Measurements from ENCODE around the gene B3GALNT1. TPM values are rescaled to one million over a fixed set of nuclear protein-coding genes. Genes with fewer than 3 reads are reported as not detected.

Gene B3GALNT1
- total RNA-seq = 10 to 100 TPM; 20.6 to 24.0 TPM
- polyA plus RNA-seq = 1 to 10 TPM; 4.6 to 9.9 TPM
- long read RNA-seq, donor 1, transcript B3GALNT1-201 (5 exons, 3,313 nt) = major isoform, 5 of 10 reads
- long read RNA-seq, donor 1, partial matches to known transcripts = 0 of 10 reads
- long read RNA-seq, donor 1, other reads (novel, unspliced or antisense) = 0 of 10 reads
- long read RNA-seq, donor 2, partial matches to known transcripts = 0 of 3 reads
- long read RNA-seq, donor 2, other reads (novel, unspliced or antisense) = 0 of 3 reads
- long read RNA-seq, donor 3, partial matches to known transcripts = 0 of 9 reads
- long read RNA-seq, donor 3, other reads (novel, unspliced or antisense) = 0 of 9 reads
- long read RNA-seq, donor 4, partial matches to known transcripts = 0 of 2 reads
- long read RNA-seq, donor 4, other reads (novel, unspliced or antisense) = 0 of 2 reads
- long read RNA-seq, donor 5, transcript B3GALNT1-201 (5 exons, 3,313 nt) = major isoform, 5 of 7 reads
- long read RNA-seq, donor 5, partial matches to known transcripts = 0 of 7 reads
- long read RNA-seq, donor 5, other reads (novel, unspliced or antisense) = 0 of 7 reads

- H3K9me3 ChIP-seq (ENCODE audit: control insufficient read depth in 4 of 4, insufficient read depth in 3 of 4, low read length in 3 of 4) = peaks cover 0 to 3% (median 0%) of the 10 kb centered on the region in 4 donors
- H3K9ac ChIP-seq (ENCODE audit: insufficient read depth in 1 of 2, low read length in 2 of 2) = peak within 1 kb of the TSS; percentile 84 to 96
- DNase-seq = peak; percentile 75 to 77 (median 77)
- H3K4me3 ChIP-seq = peak within 1 kb of the TSS; percentile 82
- peaks cover 0 to 26% (median 8%) of the 10 kb centered on the region in 4 donors for H3K36me3 ChIP-seq (ENCODE audit: control insufficient read depth in 4 of 4, insufficient read depth in 4 of 4, low read length in 4 of 4)
- peak within 1 kb of the TSS; percentile 90 to 91 for H3K27ac ChIP-seq (ENCODE audit: low read depth in 1 of 2, low read length in 1 of 2)
- ATAC-seq (ENCODE audit: insufficient read depth, low FRiP score) = peak; percentile 84
- H3K4me1 ChIP-seq (ENCODE audit: control insufficient read depth in 5 of 5, insufficient read depth in 5 of 5, low read length in 5 of 5) = peaks cover 0 to 4% (median 0%) of the 10 kb centered on the region in 5 donors
- 1 to 2% methylated on average over 91 to 97 of the region's 97 CpGs for WGBS, 2 donors
- TF ChIP-seq, protein P1, sequence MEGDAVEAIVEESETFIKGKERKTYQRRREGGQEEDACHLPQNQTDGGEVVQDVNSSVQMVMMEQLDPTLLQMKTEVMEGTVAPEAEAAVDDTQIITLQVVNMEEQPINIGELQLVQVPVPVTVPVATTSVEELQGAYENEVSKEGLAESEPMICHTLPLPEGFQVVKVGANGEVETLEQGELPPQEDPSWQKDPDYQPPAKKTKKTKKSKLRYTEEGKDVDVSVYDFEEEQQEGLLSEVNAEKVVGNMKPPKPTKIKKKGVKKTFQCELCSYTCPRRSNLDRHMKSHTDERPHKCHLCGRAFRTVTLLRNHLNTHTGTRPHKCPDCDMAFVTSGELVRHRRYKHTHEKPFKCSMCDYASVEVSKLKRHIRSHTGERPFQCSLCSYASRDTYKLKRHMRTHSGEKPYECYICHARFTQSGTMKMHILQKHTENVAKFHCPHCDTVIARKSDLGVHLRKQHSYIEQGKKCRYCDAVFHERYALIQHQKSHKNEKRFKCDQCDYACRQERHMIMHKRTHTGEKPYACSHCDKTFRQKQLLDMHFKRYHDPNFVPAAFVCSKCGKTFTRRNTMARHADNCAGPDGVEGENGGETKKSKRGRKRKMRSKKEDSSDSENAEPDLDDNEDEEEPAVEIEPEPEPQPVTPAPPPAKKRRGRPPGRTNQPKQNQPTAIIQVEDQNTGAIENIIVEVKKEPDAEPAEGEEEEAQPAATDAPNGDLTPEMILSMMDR (IDR thresholded peaks at IDR 0.05; ENCODE audit: control extremely low read depth, extremely low read depth) = no peak
- H3K27me3 ChIP-seq (ENCODE audit: control insufficient read depth in 3 of 3, insufficient read depth in 3 of 3, low read length in 2 of 3) = no peaks in the 10 kb centered on the region
Observed at GRCh38 chr3:161104561-161105551, at the start of gene B3GALNT1. Gene B3GALNT1, minus strand, starts transcription at chr3:161105349. Its CDS starts 18,595 bp downstream, at chr3:161086754.

- TF ChIP-seq, protein P1 (IDR thresholded peaks at IDR 0.05; ENCODE audit: control extremely low read depth, extremely low read depth) = no peak
- H3K9ac ChIP-seq (ENCODE audit: insufficient read depth in 1 of 2, low read length in 2 of 2) = no peak overlapping the region
- ATAC-seq (ENCODE audit: insufficient read depth, low FRiP score) (peak; percentile 41), DNase-seq (peak in 2 of 3 donors; percentile 0 to 37)
- 63 to 81% methylated on average over 3 of the region's 3 CpGs for WGBS, 2 donors
- H3K4me3 ChIP-seq = no peak overlapping the region
- H3K27me3 ChIP-seq (ENCODE audit: control insufficient read depth in 3 of 3, insufficient read depth in 3 of 3, low read length in 2 of 3) = no peaks in the 10 kb centered on the region
- no peak overlapping the region for H3K27ac ChIP-seq (ENCODE audit: low read depth in 1 of 2, low read length in 1 of 2)
- no peaks in the 10 kb centered on the region for H3K36me3 ChIP-seq (ENCODE audit: control insufficient read depth in 4 of 4, insufficient read depth in 4 of 4, low read length in 4 of 4)
- no peaks in the 10 kb centered on the region for H3K4me1 ChIP-seq (ENCODE audit: control insufficient read depth in 5 of 5, insufficient read depth in 5 of 5, low read length in 5 of 5)
- H3K9me3 ChIP-seq (ENCODE audit: control insufficient read depth in 4 of 4, insufficient read depth in 3 of 4, low read length in 3 of 4) = no peaks in the 10 kb centered on the region
Observed at GRCh38 chr3:161153480-161153879, 48.3 kb upstream of the B3GALNT1 start.

DNA sequence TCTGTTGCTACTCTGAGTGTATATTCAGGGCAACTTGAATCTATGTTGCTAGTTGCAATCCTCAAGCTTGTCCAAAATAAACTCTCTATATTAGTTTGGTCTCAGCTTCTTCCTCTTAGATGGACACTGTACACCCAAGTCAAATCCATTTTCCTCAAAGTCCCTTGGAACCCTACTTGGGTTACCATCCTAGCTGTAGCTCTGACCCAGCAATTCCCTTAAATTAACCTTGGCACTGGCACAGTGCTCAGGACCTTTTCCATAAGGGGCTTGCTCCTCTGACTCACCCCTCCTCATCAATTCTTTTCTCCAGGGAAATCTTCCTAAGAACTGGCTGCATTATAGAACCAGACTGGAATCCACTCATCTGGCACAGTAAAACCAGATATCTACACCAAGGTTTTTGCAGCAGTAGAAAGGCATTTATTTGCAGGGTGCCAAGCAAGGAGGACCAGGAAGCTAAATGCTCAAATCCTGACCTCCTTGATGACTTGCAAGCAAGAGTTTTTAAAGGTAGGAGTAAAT, 44.9 kb upstream of the B3GALNT1 start:
- H3K27me3 ChIP-seq (ENCODE audit: control insufficient read depth in 3 of 3, insufficient read depth in 3 of 3, low read length in 2 of 3) = no peaks in the 10 kb centered on the region
- no peak for ATAC-seq (ENCODE audit: insufficient read depth, low FRiP score)
- no peaks in the 10 kb centered on the region for H3K36me3 ChIP-seq (ENCODE audit: control insufficient read depth in 4 of 4, insufficient read depth in 4 of 4, low read length in 4 of 4)
- no peak overlapping the region for H3K4me3 ChIP-seq
- H3K27ac ChIP-seq (ENCODE audit: low read depth in 1 of 2, low read length in 1 of 2) = no peak overlapping the region
- no peak for DNase-seq
- H3K9me3 ChIP-seq (ENCODE audit: control insufficient read depth in 4 of 4, insufficient read depth in 3 of 4, low read length in 3 of 4) = no peaks in the 10 kb centered on the region
- no peak overlapping the region for H3K9ac ChIP-seq (ENCODE audit: insufficient read depth in 1 of 2, low read length in 2 of 2)
- no peaks in the 10 kb centered on the region for H3K4me1 ChIP-seq (ENCODE audit: control insufficient read depth in 5 of 5, insufficient read depth in 5 of 5, low read length in 5 of 5)
- TF ChIP-seq, protein P1 (IDR thresholded peaks at IDR 0.05; ENCODE audit: control extremely low read depth, extremely low read depth) = no peak
